ENCODE results near the gene AGO3. TPM values are rescaled to one million over a fixed set of nuclear protein-coding genes. Genes with fewer than 3 reads are reported as not detected.

The AGO3 gene
- total RNA-seq, 1 experiment from 2014 or later = 26.9 TPM

DNA sequence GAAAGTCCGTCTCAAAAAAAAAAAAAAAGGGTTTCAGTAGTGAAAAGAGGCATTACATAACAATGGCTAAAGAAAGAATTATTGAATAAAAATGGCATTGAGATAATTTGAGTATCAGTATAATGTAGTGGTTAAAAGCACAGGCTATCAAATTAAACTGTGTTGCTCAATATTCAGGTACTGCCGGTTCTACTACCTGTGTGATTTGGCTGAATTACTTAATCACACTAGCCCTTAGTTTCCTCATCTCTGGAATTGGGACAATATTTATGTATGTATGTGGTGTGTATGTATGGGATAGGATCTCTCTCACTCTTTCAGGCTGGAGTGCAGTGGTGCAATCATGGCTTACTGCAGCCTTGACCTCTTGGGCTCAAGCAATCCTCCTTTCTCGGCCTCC is 96.9 kb downstream of the AGO3 start:
- H3K4me3 ChIP-seq (replicated peaks in 1 of 2; ENCODE audit: low read depth in 1 of 2, low read length in 2 of 2) = no peak overlapping the region
- H2AFZ ChIP-seq (ENCODE audit: low read depth, low read length, poor library complexity, severe bottlenecking) = no peak overlapping the region
- POLR2A ChIA-PET = interaction anchor here (0.7 kb wide), 1 partner anchor 18 kb away, joined by 3 read pairs; no protein-coding TSS in a partner anchor
- DNase-seq (ENCODE audit: low read depth, low spot score) (no peak), ATAC-seq (no peak)
- no peak overlapping the region for H3K4me2 ChIP-seq (ENCODE audit: low read length)
- CTCF ChIA-PET = no interaction called here
- H3K9ac ChIP-seq (ENCODE audit: low read length) = no peak overlapping the region
- peaks cover 5 to 10% of the 10 kb centered on the region in 2 experiments; a peak in 1 of 4 replicates for H3K36me3 ChIP-seq (ENCODE audit: control insufficient read depth in 1 of 2, insufficient read depth in 2 of 2, low read length in 2 of 2)
- no peak for TF ChIP-seq SIN3A (IDR thresholded peaks at IDR 0.05; ENCODE audit: low read depth)
- no peak for TF ChIP-seq TCF7L2 (IDR thresholded peaks at IDR 0.05; ENCODE audit: borderline replicate concordance, extremely low read depth, insufficient read depth, insufficient read length)
- TF ChIP-seq EGR1 (IDR thresholded peaks at IDR 0.05; ENCODE audit: low read depth) = no peak
- TF ChIP-seq YY1 (IDR thresholded peaks at IDR 0.05; ENCODE audit: extremely low read depth, insufficient replicate concordance, low read depth, low read length) = no peak
- TF ChIP-seq ZFX (IDR thresholded peaks at IDR 0.05) = no peak
- TF ChIP-seq, protein P1, sequence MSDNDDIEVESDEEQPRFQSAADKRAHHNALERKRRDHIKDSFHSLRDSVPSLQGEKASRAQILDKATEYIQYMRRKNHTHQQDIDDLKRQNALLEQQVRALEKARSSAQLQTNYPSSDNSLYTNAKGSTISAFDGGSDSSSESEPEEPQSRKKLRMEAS (IDR thresholded peaks at IDR 0.05) = no peak
- TF ChIP-seq CEBPB (IDR thresholded peaks at IDR 0.05; ENCODE audit: low read depth) = no peak
- H3K9me2 ChIP-seq (ENCODE audit: insufficient read depth) = no peaks in the 10 kb centered on the region
- H4K20me1 ChIP-seq (ENCODE audit: insufficient read depth) = no peaks in the 10 kb centered on the region; the same call in 1 of the 2 replicates
- intact Hi-C loops (cut with micrococcal nuclease) = no loop called here
- RAD21 ChIA-PET (ENCODE audit: low non-redundant PET in 1 of 2, low total read pairs in 2 of 2, uncharacterized antibody in 2 of 2, unreplicated experiment in 2 of 2) = no interaction called here
- no peaks in the 10 kb centered on the region for H3K79me2 ChIP-seq (ENCODE audit: insufficient read depth, low read length)
- BruUV-seq (replicated peaks) = no TSS peak
- no peaks in the 10 kb centered on the region for H3K4me1 ChIP-seq (ENCODE audit: control insufficient read depth in 1 of 2, insufficient read depth in 2 of 2, low read length in 2 of 2)
- no peak overlapping the region for H3K27ac ChIP-seq (ENCODE audit: low read depth, low read length)
- no peaks in the 10 kb centered on the region for H3K9me3 ChIP-seq (ENCODE audit: control insufficient read depth in 1 of 2, insufficient read depth in 1 of 2, low read depth in 1 of 2, low read length in 2 of 2)
- no peaks in the 10 kb centered on the region for H3K27me3 ChIP-seq (ENCODE audit: insufficient read depth, low read length)

DNA sequence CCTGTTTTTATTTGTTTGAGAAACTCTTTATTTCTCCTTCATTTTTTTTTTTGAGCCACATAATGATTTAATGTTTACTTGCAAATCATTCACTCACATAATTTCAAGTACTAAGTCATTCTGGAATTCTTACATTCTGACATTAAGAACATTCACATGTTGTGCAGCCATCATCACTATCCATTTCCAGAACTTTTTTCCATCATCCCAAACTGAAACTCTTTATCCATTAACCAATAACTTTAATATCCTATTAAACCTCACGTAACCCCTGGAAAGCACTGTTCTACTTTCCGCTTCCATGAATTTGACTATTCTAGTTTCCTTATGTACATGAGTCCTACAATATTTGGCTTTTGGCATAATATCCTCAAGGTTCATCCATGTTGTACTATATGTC is 100.5 kb downstream of the AGO3 start:
- BruUV-seq (replicated peaks) = no TSS peak
- TF ChIP-seq ELF1 (IDR thresholded peaks at IDR 0.05; ENCODE audit: borderline replicate concordance, low read depth) (no peak), ZNF274 (IDR thresholded peaks at IDR 0.05; ENCODE audit: low read depth, low read length) (no peak), POLR2AphosphoS5 (IDR thresholded peaks at IDR 0.05; ENCODE audit: low read depth, low read length) (no peak), SIN3A (IDR thresholded peaks at IDR 0.05; ENCODE audit: low read depth) (no peak), SP1 (IDR thresholded peaks at IDR 0.05; ENCODE audit: low read depth) (no peak), FOSL1 (IDR thresholded peaks at IDR 0.05; ENCODE audit: low read depth) (no peak), TCF7L2 (IDR thresholded peaks at IDR 0.05; ENCODE audit: borderline replicate concordance, extremely low read depth, insufficient read depth, insufficient read length) (no peak), EGR1 (IDR thresholded peaks at IDR 0.05; ENCODE audit: low read depth) (no peak), SRF (IDR thresholded peaks at IDR 0.05; ENCODE audit: low read depth) (no peak), EZH2phosphoT487 (IDR thresholded peaks at IDR 0.05; ENCODE audit: borderline replicate concordance) (no peak), CEBPB (IDR thresholded peaks at IDR 0.05; ENCODE audit: low read depth) (no peak), ZFX (IDR thresholded peaks at IDR 0.05) (no peak), JUND (IDR thresholded peaks at IDR 0.05) (no peak), POLR2A (IDR thresholded peaks at IDR 0.05; ENCODE audit: borderline replicate concordance, extremely low read depth, insufficient read depth, insufficient read length) (no peak), EZH2 (IDR thresholded peaks at IDR 0.05) (no peak)
- TF ChIP-seq, protein P2, sequence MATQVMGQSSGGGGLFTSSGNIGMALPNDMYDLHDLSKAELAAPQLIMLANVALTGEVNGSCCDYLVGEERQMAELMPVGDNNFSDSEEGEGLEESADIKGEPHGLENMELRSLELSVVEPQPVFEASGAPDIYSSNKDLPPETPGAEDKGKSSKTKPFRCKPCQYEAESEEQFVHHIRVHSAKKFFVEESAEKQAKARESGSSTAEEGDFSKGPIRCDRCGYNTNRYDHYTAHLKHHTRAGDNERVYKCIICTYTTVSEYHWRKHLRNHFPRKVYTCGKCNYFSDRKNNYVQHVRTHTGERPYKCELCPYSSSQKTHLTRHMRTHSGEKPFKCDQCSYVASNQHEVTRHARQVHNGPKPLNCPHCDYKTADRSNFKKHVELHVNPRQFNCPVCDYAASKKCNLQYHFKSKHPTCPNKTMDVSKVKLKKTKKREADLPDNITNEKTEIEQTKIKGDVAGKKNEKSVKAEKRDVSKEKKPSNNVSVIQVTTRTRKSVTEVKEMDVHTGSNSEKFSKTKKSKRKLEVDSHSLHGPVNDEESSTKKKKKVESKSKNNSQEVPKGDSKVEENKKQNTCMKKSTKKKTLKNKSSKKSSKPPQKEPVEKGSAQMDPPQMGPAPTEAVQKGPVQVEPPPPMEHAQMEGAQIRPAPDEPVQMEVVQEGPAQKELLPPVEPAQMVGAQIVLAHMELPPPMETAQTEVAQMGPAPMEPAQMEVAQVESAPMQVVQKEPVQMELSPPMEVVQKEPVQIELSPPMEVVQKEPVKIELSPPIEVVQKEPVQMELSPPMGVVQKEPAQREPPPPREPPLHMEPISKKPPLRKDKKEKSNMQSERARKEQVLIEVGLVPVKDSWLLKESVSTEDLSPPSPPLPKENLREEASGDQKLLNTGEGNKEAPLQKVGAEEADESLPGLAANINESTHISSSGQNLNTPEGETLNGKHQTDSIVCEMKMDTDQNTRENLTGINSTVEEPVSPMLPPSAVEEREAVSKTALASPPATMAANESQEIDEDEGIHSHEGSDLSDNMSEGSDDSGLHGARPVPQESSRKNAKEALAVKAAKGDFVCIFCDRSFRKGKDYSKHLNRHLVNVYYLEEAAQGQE (IDR thresholded peaks at IDR 0.05; ENCODE audit: low read depth) = no peak
- intact Hi-C loops (cut with micrococcal nuclease) = no loop called here
- H3K4me1 ChIP-seq (ENCODE audit: control insufficient read depth in 1 of 2, insufficient read depth in 2 of 2, low read length in 2 of 2) = peaks cover 0 to 11% of the 10 kb centered on the region in 2 experiments; a peak in 2 of 4 replicates
- no peaks in the 10 kb centered on the region for H3K79me2 ChIP-seq (ENCODE audit: insufficient read depth, low read length)
- no peak overlapping the region for H3K9ac ChIP-seq (ENCODE audit: low read length)
- ChIA-PET CTCF (no interaction called here), RAD21 (ENCODE audit: low non-redundant PET in 1 of 2, low total read pairs in 2 of 2, uncharacterized antibody in 2 of 2, unreplicated experiment in 2 of 2) (no interaction called here), POLR2A (no interaction called here)
- no peak overlapping the region for H2AFZ ChIP-seq (ENCODE audit: low read depth, low read length, poor library complexity, severe bottlenecking)
- no peak overlapping the region for H3K4me2 ChIP-seq (ENCODE audit: low read length)
- H3K9me3 ChIP-seq (ENCODE audit: control insufficient read depth in 1 of 2, insufficient read depth in 1 of 2, low read depth in 1 of 2, low read length in 2 of 2) = no peaks in the 10 kb centered on the region
- DNase-seq (ENCODE audit: low read depth, low spot score) (no peak), ATAC-seq (no peak)
- peaks cover 0 to 5% of the 10 kb centered on the region in 2 experiments; a peak in 1 of 4 replicates for H3K36me3 ChIP-seq (ENCODE audit: control insufficient read depth in 1 of 2, insufficient read depth in 2 of 2, low read length in 2 of 2)
- no peaks in the 10 kb centered on the region for H3K27me3 ChIP-seq (ENCODE audit: insufficient read depth, low read length)
- H3K4me3 ChIP-seq (replicated peaks in 1 of 2; ENCODE audit: low read depth in 1 of 2, low read length in 2 of 2) = no peak overlapping the region
- H3K27ac ChIP-seq (ENCODE audit: low read depth, low read length) = no peak overlapping the region
- H4K20me1 ChIP-seq (ENCODE audit: insufficient read depth) = no peaks in the 10 kb centered on the region; the same call in 1 of the 2 replicates
- no peaks in the 10 kb centered on the region for H3K9me2 ChIP-seq (ENCODE audit: insufficient read depth)

Measured in HCT116 (cell line).